ENCODE data around the gene CDC42EP4.
"Not testable (repeated sequence)": the region's sequence is repeated elsewhere in the genome, so short reads cannot be mapped to it uniquely, and the experiment has no call there.

Gene CDC42EP4

DNA sequence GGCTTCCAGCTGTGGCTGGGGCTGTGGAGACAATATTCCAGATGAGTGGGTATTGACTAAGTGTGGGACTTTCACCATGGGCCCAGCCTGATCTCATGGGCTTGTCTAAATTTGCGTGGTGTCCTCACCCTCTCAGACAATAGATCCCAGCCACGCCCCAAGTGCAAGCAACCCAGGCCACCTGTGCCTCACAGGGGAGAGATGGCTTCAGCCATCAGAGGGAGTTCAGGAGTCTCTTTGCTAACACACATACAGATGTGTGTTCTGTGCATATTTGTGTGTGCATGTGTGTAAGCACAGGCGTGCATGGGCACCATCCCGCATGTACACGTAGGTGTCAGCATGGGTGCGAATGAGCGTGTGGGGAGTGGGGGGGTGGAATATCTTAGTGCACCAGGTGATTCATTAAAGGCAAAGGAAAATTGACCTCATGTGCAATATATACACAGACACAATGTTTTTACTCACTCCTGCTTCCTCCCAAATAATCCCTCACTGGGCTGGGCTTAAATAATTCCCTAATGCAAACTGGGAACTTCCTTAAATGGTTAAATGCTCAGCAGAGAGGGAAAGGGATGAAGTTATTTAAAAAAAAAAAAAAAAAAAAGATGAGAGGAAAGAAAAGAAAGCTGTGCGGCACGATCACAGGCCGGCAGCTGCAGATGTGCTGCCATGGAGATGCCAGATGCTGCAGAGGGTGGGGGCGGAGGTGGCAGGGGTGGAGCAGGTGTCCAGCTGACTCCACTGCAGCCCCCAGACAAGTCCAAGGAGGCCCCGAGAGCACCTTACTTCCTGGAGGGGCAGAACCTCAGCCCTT is 24.0 kb upstream of the CDC42EP4 start:
- H3K27ac ChIP-seq (ENCODE audit: low read depth in 2 of 2, low read length in 2 of 2) = peak overlapping the region; percentile 72 to 75
- no peak overlapping the region for H3K4me3 ChIP-seq (ENCODE audit: low read length in 2 of 2)
- peak overlapping the region in 1 of 2 donors; percentile 14 for H3K9ac ChIP-seq (ENCODE audit: low read depth in 1 of 2, low read length in 2 of 2)
- H3K9me3 ChIP-seq (ENCODE audit: control insufficient read depth in 2 of 2, low read length in 2 of 2) = no peaks in the 10 kb centered on the region
- H3K4me1 ChIP-seq (ENCODE audit: control insufficient read depth in 2 of 2, insufficient read depth in 2 of 2, low read length in 2 of 2) = peaks cover 12 to 18% of the 10 kb centered on the region in 2 donors
- H3K36me3 ChIP-seq (ENCODE audit: control insufficient read depth in 2 of 2, insufficient read depth in 2 of 2, low read length in 2 of 2) = no peaks in the 10 kb centered on the region
- H3K27me3 ChIP-seq (ENCODE audit: control insufficient read depth in 2 of 2, insufficient read depth in 2 of 2, low read length in 2 of 2) = no peaks in the 10 kb centered on the region

- H3K27ac ChIP-seq (ENCODE audit: low read depth in 2 of 2, low read length in 2 of 2) = peak overlapping the region; percentile 72 to 75
- H3K9me3 ChIP-seq (ENCODE audit: control insufficient read depth in 2 of 2, low read length in 2 of 2) = no peaks in the 10 kb centered on the region
- H3K27me3 ChIP-seq (ENCODE audit: control insufficient read depth in 2 of 2, insufficient read depth in 2 of 2, low read length in 2 of 2) = no peaks in the 10 kb centered on the region
Observed at GRCh38 chr17:73334771-73335513, 23.1 kb upstream of the CDC42EP4 start.

DNA sequence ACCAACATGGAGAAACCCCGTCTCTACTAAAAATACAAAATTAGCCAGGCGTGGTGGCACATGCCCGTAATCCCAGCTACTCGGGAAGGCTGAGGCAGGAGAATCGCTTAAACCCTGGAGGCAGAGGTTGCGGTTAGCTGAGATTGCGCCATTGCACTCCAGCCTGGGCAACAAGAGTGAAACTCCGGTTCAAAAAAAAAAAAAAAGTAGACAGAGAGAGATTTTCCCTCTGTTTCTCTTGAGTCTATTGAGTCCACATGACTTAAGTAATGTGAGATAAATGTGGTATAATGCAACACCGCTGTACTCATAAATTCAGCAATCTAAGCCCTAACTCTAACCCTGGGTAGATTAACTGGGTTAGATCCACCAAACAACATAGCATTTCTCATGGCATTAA is 21.6 kb upstream of the CDC42EP4 start:
- H3K27me3 ChIP-seq (ENCODE audit: control insufficient read depth in 2 of 2, insufficient read depth in 2 of 2, low read length in 2 of 2); H3K36me3 ChIP-seq (ENCODE audit: control insufficient read depth in 2 of 2, insufficient read depth in 2 of 2, low read length in 2 of 2); H3K9ac ChIP-seq (ENCODE audit: low read depth in 1 of 2, low read length in 2 of 2); H3K9me3 ChIP-seq (ENCODE audit: control insufficient read depth in 2 of 2, low read length in 2 of 2); H3K4me3 ChIP-seq (ENCODE audit: low read length in 2 of 2); H3K27ac ChIP-seq (ENCODE audit: low read depth in 2 of 2, low read length in 2 of 2): not testable (repeated sequence)
- H3K4me1 ChIP-seq (ENCODE audit: control insufficient read depth in 2 of 2, insufficient read depth in 2 of 2, low read length in 2 of 2) = peaks cover 12 to 18% of the 10 kb centered on the region in 2 donors

More at GRCh38 chr17:73334771-73335513, 23.1 kb upstream of the CDC42EP4 start:
- H3K36me3 ChIP-seq (ENCODE audit: control insufficient read depth in 2 of 2, insufficient read depth in 2 of 2, low read length in 2 of 2) = no peaks in the 10 kb centered on the region
- no peak overlapping the region for H3K9ac ChIP-seq (ENCODE audit: low read depth in 1 of 2, low read length in 2 of 2)
- H3K4me3 ChIP-seq (ENCODE audit: low read length in 2 of 2) = no peak overlapping the region
- H3K4me1 ChIP-seq (ENCODE audit: control insufficient read depth in 2 of 2, insufficient read depth in 2 of 2, low read length in 2 of 2) = peaks cover 12 to 18% of the 10 kb centered on the region in 2 donors

GRCh38 chr17:73331060-73331459 is 19.3 kb upstream of the CDC42EP4 start:
- H3K9ac ChIP-seq (ENCODE audit: low read depth in 1 of 2, low read length in 2 of 2) = no peak overlapping the region
- H3K36me3 ChIP-seq (ENCODE audit: control insufficient read depth in 2 of 2, insufficient read depth in 2 of 2, low read length in 2 of 2) = no peaks in the 10 kb centered on the region
- H3K27ac ChIP-seq (ENCODE audit: low read depth in 2 of 2, low read length in 2 of 2) = no peak overlapping the region
- no peak overlapping the region for H3K4me3 ChIP-seq (ENCODE audit: low read length in 2 of 2)
- H3K9me3 ChIP-seq (ENCODE audit: control insufficient read depth in 2 of 2, low read length in 2 of 2) = no peaks in the 10 kb centered on the region
- peaks cover 7 to 12% of the 10 kb centered on the region in 2 donors for H3K4me1 ChIP-seq (ENCODE audit: control insufficient read depth in 2 of 2, insufficient read depth in 2 of 2, low read length in 2 of 2)
- no peaks in the 10 kb centered on the region for H3K27me3 ChIP-seq (ENCODE audit: control insufficient read depth in 2 of 2, insufficient read depth in 2 of 2, low read length in 2 of 2)

- Histone ChIP-seq H3K4me1 (ENCODE audit: control insufficient read depth in 2 of 2, insufficient read depth in 2 of 2, low read length in 2 of 2) (peaks cover 0 to 2% of the 10 kb centered on the region in 2 donors), H3K4me3 (ENCODE audit: low read length in 2 of 2) (no peak overlapping the region), H3K36me3 (ENCODE audit: control insufficient read depth in 2 of 2, insufficient read depth in 2 of 2, low read length in 2 of 2) (no peaks in the 10 kb centered on the region)
Observed at GRCh38 chr17:73327676-73328075, 15.9 kb upstream of the CDC42EP4 start.

GRCh38 chr17:73325527-73325842 is 13.7 kb upstream of the CDC42EP4 start:
- peaks cover 0 to 2% of the 10 kb centered on the region in 2 donors for H3K4me1 ChIP-seq (ENCODE audit: control insufficient read depth in 2 of 2, insufficient read depth in 2 of 2, low read length in 2 of 2)
- no peak overlapping the region for H3K4me3 ChIP-seq (ENCODE audit: low read length in 2 of 2)
- H3K9me3 ChIP-seq (ENCODE audit: control insufficient read depth in 2 of 2, low read length in 2 of 2) = no peaks in the 10 kb centered on the region
- H3K27me3 ChIP-seq (ENCODE audit: control insufficient read depth in 2 of 2, insufficient read depth in 2 of 2, low read length in 2 of 2) = peaks cover 0 to 3% of the 10 kb centered on the region in 2 donors
- H3K27ac ChIP-seq (ENCODE audit: low read depth in 2 of 2, low read length in 2 of 2) = no peak overlapping the region
- H3K36me3 ChIP-seq (ENCODE audit: control insufficient read depth in 2 of 2, insufficient read depth in 2 of 2, low read length in 2 of 2) = no peaks in the 10 kb centered on the region
- H3K9ac ChIP-seq (ENCODE audit: low read depth in 1 of 2, low read length in 2 of 2) = no peak overlapping the region

More at GRCh38 chr17:73327676-73328075, 15.9 kb upstream of the CDC42EP4 start:
- Histone ChIP-seq H3K9ac (ENCODE audit: low read depth in 1 of 2, low read length in 2 of 2) (no peak overlapping the region), H3K9me3 (ENCODE audit: control insufficient read depth in 2 of 2, low read length in 2 of 2) (no peaks in the 10 kb centered on the region), H3K27ac (ENCODE audit: low read depth in 2 of 2, low read length in 2 of 2) (no peak overlapping the region), H3K27me3 (ENCODE audit: control insufficient read depth in 2 of 2, insufficient read depth in 2 of 2, low read length in 2 of 2) (peaks cover 0 to 3% of the 10 kb centered on the region in 2 donors)

- no peak overlapping the region for H3K27ac ChIP-seq (ENCODE audit: low read depth in 2 of 2, low read length in 2 of 2)
- H3K4me3 ChIP-seq (ENCODE audit: low read length in 2 of 2) = no peak overlapping the region
- no peaks in the 10 kb centered on the region for H3K36me3 ChIP-seq (ENCODE audit: control insufficient read depth in 2 of 2, insufficient read depth in 2 of 2, low read length in 2 of 2)
- no peak overlapping the region for H3K9ac ChIP-seq (ENCODE audit: low read depth in 1 of 2, low read length in 2 of 2)
- peaks cover 0 to 2% of the 10 kb centered on the region in 2 donors for H3K4me1 ChIP-seq (ENCODE audit: control insufficient read depth in 2 of 2, insufficient read depth in 2 of 2, low read length in 2 of 2)
- peaks cover 0 to 3% of the 10 kb centered on the region in 2 donors for H3K27me3 ChIP-seq (ENCODE audit: control insufficient read depth in 2 of 2, insufficient read depth in 2 of 2, low read length in 2 of 2)
- H3K9me3 ChIP-seq (ENCODE audit: control insufficient read depth in 2 of 2, low read length in 2 of 2) = no peaks in the 10 kb centered on the region
Observed at GRCh38 chr17:73324711-73325526, 13.1 kb upstream of the CDC42EP4 start.

- Histone ChIP-seq H3K27ac (ENCODE audit: low read depth in 2 of 2, low read length in 2 of 2) (no peak overlapping the region), H3K9me3 (ENCODE audit: control insufficient read depth in 2 of 2, low read length in 2 of 2) (no peaks in the 10 kb centered on the region), H3K36me3 (ENCODE audit: control insufficient read depth in 2 of 2, insufficient read depth in 2 of 2, low read length in 2 of 2) (no peaks in the 10 kb centered on the region), H3K27me3 (ENCODE audit: control insufficient read depth in 2 of 2, insufficient read depth in 2 of 2, low read length in 2 of 2) (peaks cover 0 to 3% of the 10 kb centered on the region in 2 donors), H3K9ac (ENCODE audit: low read depth in 1 of 2, low read length in 2 of 2) (no peak overlapping the region), H3K4me3 (ENCODE audit: low read length in 2 of 2) (no peak overlapping the region), H3K4me1 (ENCODE audit: control insufficient read depth in 2 of 2, insufficient read depth in 2 of 2, low read length in 2 of 2) (peaks cover 0 to 2% of the 10 kb centered on the region in 2 donors)
Observed at GRCh38 chr17:73324160-73324475, 12.3 kb upstream of the CDC42EP4 start.

GRCh38 chr17:73323409-73324159 is 11.8 kb upstream of the CDC42EP4 start:
- H3K27ac ChIP-seq (ENCODE audit: low read depth in 2 of 2, low read length in 2 of 2) = no peak overlapping the region
- peaks cover 0 to 2% of the 10 kb centered on the region in 2 donors for H3K4me1 ChIP-seq (ENCODE audit: control insufficient read depth in 2 of 2, insufficient read depth in 2 of 2, low read length in 2 of 2)

More at GRCh38 chr17:73323409-73324159, 11.8 kb upstream of the CDC42EP4 start:
- Histone ChIP-seq H3K9me3 (ENCODE audit: control insufficient read depth in 2 of 2, low read length in 2 of 2) (no peaks in the 10 kb centered on the region), H3K36me3 (ENCODE audit: control insufficient read depth in 2 of 2, insufficient read depth in 2 of 2, low read length in 2 of 2) (no peaks in the 10 kb centered on the region), H3K4me3 (ENCODE audit: low read length in 2 of 2) (no peak overlapping the region), H3K9ac (ENCODE audit: low read depth in 1 of 2, low read length in 2 of 2) (no peak overlapping the region), H3K27me3 (ENCODE audit: control insufficient read depth in 2 of 2, insufficient read depth in 2 of 2, low read length in 2 of 2) (peaks cover 0 to 3% of the 10 kb centered on the region in 2 donors)

Measured in mucosa of rectum (tissue), 2 donors.